Fibroblast of mammary gland (primary cell): ENCODE results near the gene MIOX.

Source experiments
- DNase-seq: peaks from one replicate; pipeline ENCODE4 v3.0.0-alpha.2; 2010; ENCODE audit warnings: low read depth
- H3K4me3 ChIP-seq: 2 replicates; pipeline ENCODE4 v1.5.1; 2011; ENCODE audit warnings: low read depth, mild to moderate bottlenecking, low read length, moderate library complexity; ENCODE audit not compliant: control insufficient read depth
- CTCF ChIP-seq: conservative IDR thresholded peaks from 2 replicates; pipeline ENCODE4 v1.5.1; 2011; ENCODE audit warnings: low read depth, low read length, inconsistent platforms; ENCODE audit not compliant: control insufficient read depth, insufficient read depth

The MIOX gene

DNA sequence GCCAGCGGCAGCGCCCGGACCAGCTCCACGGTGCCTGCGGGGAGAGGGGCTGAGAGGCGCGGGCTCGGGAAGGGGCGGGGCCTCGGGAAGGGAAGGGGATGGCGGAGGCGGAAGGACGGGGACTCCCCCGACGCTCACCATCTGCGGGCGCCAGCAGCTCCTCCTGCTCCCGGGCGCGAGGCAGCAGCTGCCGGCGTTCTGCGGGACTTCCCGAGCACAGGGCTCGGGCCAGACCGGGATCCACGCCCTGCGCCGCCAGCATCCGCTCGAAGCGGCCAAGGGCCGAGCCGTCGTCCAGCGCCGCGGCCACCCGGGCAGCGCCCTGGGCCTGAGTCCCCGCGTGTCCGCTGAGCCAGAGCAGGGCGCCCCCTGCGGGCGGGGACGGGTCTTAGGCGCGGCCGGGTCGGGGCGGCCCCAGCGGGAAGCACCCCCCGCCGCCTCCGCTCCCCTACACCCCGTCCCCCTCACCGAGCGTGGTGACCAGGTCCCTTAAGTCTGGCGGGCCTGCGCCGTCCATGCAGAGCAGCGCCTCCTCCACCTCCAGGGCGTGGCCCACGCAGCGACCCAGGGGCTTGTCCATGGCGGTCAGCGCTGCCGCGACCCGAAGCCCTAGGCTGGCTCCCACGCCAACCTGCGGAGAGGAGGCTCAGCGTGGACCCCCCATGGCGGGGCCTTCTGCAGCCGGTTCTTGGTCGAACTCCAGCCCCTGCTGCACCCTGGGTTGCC, 39.6 kb downstream of the MIOX start:
- H3K4me3 ChIP-seq: peak overlapping the region; percentile 48
- peak; percentile 59 for DNase-seq
- TF ChIP-seq CTCF: no peak

DNA sequence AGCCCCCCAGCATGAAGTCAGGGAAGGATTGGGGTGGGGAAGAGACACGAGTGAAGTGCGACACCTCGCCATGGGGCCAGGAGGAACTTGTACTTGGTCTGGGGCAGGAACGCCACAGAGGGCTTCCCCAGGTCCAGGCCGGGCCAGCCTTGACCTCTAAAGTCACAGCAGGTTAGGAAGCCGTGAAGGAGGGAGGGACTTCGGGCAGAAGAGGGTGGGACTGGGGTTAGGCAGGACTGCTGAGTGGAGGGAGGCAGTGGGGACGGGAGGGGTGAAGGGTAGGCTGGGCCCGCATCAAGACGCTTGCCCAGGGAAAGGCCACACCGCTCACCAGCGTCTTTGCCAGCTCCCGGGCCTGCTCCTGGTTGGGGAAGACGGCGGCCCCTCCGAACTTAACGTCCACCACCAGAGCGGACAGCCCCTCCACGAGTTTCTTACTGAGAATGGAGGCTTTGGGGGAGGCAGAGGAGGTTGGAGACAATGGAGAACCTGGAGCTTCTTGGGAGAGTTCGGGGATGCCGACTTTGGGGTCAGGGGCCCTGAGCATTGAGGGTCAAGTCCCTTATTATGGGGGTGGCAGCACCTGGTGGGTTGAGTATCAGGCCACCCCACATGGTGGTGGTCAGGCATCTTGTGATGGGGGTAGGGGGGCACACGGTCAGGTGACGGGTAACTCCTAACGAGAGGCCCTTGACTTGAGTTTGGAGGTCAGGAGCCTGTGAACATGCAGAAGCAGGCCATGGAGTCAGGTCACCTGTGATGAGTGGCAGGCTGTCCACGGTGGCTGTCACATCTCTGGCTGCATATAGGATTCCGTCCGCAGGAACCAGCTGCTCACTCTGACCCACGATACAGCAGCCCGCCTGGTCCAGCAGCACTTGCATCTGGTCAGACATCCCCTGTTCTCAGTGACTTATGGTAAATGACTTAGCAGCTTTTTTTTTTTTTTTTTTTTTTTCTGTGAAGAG, 40.5 kb downstream of the MIOX start:
- no peak for TF ChIP-seq CTCF
- DNase-seq: peak; percentile 50
- peak overlapping the region; percentile 48 for H3K4me3 ChIP-seq

GRCh38 chr22:50527921-50528681, 41.4 kb downstream of the MIOX start:
- no peak for DNase-seq
- H3K4me3 ChIP-seq: no peak overlapping the region
- no peak for TF ChIP-seq CTCF

DNA sequence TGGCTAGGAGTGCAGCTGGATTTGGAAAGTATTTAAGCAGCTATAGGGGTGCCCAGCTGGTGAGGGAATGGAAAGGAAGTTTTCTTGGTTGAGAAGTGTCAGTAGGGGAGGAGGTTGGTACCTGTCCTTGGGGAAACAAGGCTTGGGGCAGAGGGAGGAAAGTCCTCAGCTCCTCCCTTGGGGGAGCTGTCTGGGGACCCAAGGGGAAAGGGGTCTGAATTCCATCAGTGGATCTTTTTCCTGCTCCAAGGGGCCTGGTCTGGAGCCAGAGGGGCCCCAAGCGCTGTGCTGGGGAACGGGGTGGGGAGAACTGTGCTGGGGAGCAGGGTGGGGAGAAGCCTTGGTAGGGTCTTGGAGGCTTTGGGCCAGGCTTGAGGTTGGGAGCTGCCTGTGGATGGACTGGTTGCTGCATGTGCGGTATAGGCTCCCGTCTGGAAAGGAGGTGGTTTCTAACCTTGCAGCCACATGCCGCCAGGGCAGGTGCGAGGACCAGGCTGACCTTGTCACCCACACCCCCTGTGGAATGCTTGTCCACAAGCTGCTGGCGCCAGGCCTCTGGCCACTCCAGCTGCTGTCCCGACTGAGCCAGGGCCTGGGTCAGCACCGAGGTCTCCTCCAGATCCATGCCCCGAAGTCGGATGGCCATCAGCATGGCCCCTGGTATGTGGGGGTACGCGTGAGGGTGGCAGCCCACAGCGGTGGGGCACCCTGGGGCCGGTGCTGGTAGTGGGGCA, 42.2 kb downstream of the MIOX start:
- peak overlapping the region; percentile 52 for H3K4me3 ChIP-seq
- no peak for DNase-seq
- no peak for TF ChIP-seq CTCF

GRCh38 chr22:50529416-50529896, 42.8 kb downstream of the MIOX start:
- no peak for TF ChIP-seq CTCF
- peak overlapping the region; percentile 52 for H3K4me3 ChIP-seq
- no peak for DNase-seq

GRCh38 chr22:50529897-50530579, 43.4 kb downstream of the MIOX start, which contains the start of gene TYMP:
Gene TYMP, minus strand, starts transcription at chr22:50530012. Its CDS starts 303 bp downstream, at chr22:50529709.
- H3K4me3 ChIP-seq: peak within 1 kb of the TSS; percentile 55
- DNase-seq: peak; percentile 81
- no peak for TF ChIP-seq CTCF
